ENCODE measurements around the gene EME2. TPM values are rescaled to one million over a fixed set of nuclear protein-coding genes. Genes with fewer than 3 reads are reported as not detected.

The EME2 gene
- total RNA-seq, 1 donor from 2014 or later = 6.8 TPM

- DNase-seq (ENCODE audit: low read depth) = no peak
- no peak overlapping the region for H3K4me3 ChIP-seq (ENCODE audit: low read depth, low read length)
- TF ChIP-seq, protein P1, sequence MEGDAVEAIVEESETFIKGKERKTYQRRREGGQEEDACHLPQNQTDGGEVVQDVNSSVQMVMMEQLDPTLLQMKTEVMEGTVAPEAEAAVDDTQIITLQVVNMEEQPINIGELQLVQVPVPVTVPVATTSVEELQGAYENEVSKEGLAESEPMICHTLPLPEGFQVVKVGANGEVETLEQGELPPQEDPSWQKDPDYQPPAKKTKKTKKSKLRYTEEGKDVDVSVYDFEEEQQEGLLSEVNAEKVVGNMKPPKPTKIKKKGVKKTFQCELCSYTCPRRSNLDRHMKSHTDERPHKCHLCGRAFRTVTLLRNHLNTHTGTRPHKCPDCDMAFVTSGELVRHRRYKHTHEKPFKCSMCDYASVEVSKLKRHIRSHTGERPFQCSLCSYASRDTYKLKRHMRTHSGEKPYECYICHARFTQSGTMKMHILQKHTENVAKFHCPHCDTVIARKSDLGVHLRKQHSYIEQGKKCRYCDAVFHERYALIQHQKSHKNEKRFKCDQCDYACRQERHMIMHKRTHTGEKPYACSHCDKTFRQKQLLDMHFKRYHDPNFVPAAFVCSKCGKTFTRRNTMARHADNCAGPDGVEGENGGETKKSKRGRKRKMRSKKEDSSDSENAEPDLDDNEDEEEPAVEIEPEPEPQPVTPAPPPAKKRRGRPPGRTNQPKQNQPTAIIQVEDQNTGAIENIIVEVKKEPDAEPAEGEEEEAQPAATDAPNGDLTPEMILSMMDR (IDR thresholded peaks at IDR 0.05; ENCODE audit: insufficient read depth, low read length, poor library complexity, severe bottlenecking) = no peak
- no peaks in the 10 kb centered on the region for H3K27me3 ChIP-seq (ENCODE audit: control insufficient read depth, insufficient read depth, low read length)
- peaks cover 2% of the 10 kb centered on the region for H3K36me3 ChIP-seq (ENCODE audit: control insufficient read depth, insufficient read depth, low read length)
Observed at GRCh38 chr16:1734123-1734522, 38.5 kb upstream of the EME2 start.

GRCh38 chr16:1734816-1735215 is 37.8 kb upstream of the EME2 start:
- TF ChIP-seq, protein P1 (IDR thresholded peaks at IDR 0.05; ENCODE audit: insufficient read depth, low read length, poor library complexity, severe bottlenecking) = no peak
- DNase-seq (ENCODE audit: low read depth) = no peak
- peaks cover 2% of the 10 kb centered on the region for H3K36me3 ChIP-seq (ENCODE audit: control insufficient read depth, insufficient read depth, low read length)
- no peaks in the 10 kb centered on the region for H3K27me3 ChIP-seq (ENCODE audit: control insufficient read depth, insufficient read depth, low read length)
- H3K4me3 ChIP-seq (ENCODE audit: low read depth, low read length) = no peak overlapping the region

- H3K27me3 ChIP-seq (ENCODE audit: control insufficient read depth, insufficient read depth, low read length) = no peaks in the 10 kb centered on the region
- DNase-seq (ENCODE audit: low read depth) = no peak
- TF ChIP-seq, protein P1 (IDR thresholded peaks at IDR 0.05; ENCODE audit: insufficient read depth, low read length, poor library complexity, severe bottlenecking) = no peak
- no peak overlapping the region for H3K4me3 ChIP-seq (ENCODE audit: low read depth, low read length)
- no peaks in the 10 kb centered on the region for H3K36me3 ChIP-seq (ENCODE audit: control insufficient read depth, insufficient read depth, low read length)
Observed at GRCh38 chr16:1740234-1740633, 32.4 kb upstream of the EME2 start.

DNA sequence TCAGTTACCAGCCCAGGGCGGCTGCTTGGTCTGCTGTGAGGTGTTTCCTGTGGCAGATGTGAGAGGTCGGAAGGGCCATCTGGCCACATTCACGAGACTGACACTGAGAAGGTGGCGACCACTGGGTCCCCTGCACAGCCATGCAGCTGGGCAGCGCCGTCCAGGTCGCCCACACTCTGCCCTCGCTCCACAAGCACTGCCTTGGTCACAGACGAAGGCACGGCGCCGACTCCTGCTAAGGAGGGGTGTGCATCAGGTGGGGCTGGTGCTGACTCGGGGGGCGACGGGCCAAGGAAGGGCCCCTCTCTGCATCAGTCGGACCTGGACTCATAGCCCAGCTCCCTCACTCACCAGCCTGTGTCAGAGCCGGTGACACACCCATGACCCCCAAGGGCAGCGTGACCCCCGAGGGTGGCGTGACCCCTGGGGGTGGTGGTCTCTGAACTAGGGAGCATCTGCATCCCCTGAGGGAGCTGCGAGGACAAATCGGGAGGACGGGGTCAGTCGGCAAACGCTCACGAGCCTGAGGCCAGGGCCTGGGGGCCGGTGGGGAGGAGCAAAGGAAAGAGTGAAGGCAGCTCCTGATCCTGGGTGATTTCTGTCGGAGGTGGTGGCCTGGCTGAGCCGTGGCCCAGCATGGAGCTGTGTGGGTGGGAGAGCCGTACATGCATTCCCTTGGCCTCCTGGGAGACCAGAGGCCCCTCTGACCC is 31.7 kb upstream of the EME2 start:
- Histone ChIP-seq H3K36me3 (ENCODE audit: control insufficient read depth, insufficient read depth, low read length) (no peaks in the 10 kb centered on the region), H3K4me3 (ENCODE audit: low read depth, low read length) (no peak overlapping the region), H3K27me3 (ENCODE audit: control insufficient read depth, insufficient read depth, low read length) (no peaks in the 10 kb centered on the region)
- TF ChIP-seq, protein P1 (IDR thresholded peaks at IDR 0.05; ENCODE audit: insufficient read depth, low read length, poor library complexity, severe bottlenecking) = no peak
- DNase-seq (ENCODE audit: low read depth) = no peak

- Histone ChIP-seq H3K27me3 (ENCODE audit: control insufficient read depth, insufficient read depth, low read length) (no peaks in the 10 kb centered on the region), H3K36me3 (ENCODE audit: control insufficient read depth, insufficient read depth, low read length) (no peaks in the 10 kb centered on the region), H3K4me3 (ENCODE audit: low read depth, low read length) (no peak overlapping the region)
- TF ChIP-seq, protein P1 (IDR thresholded peaks at IDR 0.05; ENCODE audit: insufficient read depth, low read length, poor library complexity, severe bottlenecking) = no peak
- no peak for DNase-seq (ENCODE audit: low read depth)
Observed at GRCh38 chr16:1741553-1742165, 31.0 kb upstream of the EME2 start.

Data from kidney epithelial cell (primary cell).